A549 (cell line): ENCODE results near the gene ABCB6. TPM values are rescaled to one million over a fixed set of nuclear protein-coding genes. Genes with fewer than 3 reads are reported as not detected.

ENCODE experiments used
- ATAC-seq, 2 experiments: fragments of 200-7000 bp in 1 of 2; fragments of >200 bp in 1 of 2; cut with Nextera tagmentation in 1 of 2; cut with Tn5 transposase in 1 of 2; 3 replicates each; pipeline versions ENCODE4 v1.8.0 to v1.9.1; 2018 to 2020; ENCODE audit warnings: mild to moderate bottlenecking in 1 of 2, moderate library complexity in 1 of 2
- CTCF ChIA-PET: fragments of 300-600 bp; sonication (Branson Sonifier 250); formaldehyde crosslinking; extraction: SDS; loops from one replicate; lab custom pipeline; 2021; ENCODE audit warnings: antibody characterized with exemption, inconsistent platforms; lab: Yijun Ruan, JAX
- POLR2A ChIA-PET: fragments of 350-600 bp; formaldehyde crosslinking; extraction: SDS; loops from one replicate; lab custom pipeline; 2021; ENCODE audit warnings: antibody characterized with exemption, inconsistent platforms; lab: Yijun Ruan, JAX
- DNase-seq, 2 experiments: peaks; one replicate each; pipeline versions ENCODE4 v3.0.0 to v3.0.0-alpha.2; 2011 to 2016; ENCODE audit warnings: low read depth in 1 of 2, low spot score in 1 of 2
- FAIRE-seq: peaks from 2 replicates; lab custom pipeline; 2011; peaks lifted over from hg19 to GRCh38; lab: Jason Lieb, UNC
- H3K27ac ChIP-seq, 2 experiments: fragments of >200 bp; sonication (Bioruptor Twin); formaldehyde crosslinking; 3 replicates each; pipeline ENCODE4 v1.5.1; 2016 to 2017
- H3K4me1 ChIP-seq: fragments of >200 bp; sonication (Bioruptor Twin); formaldehyde crosslinking; 3 replicates; pipeline ENCODE4 v1.6.1; 2016
- H3K4me2 ChIP-seq: fragments of >200 bp; sonication (Bioruptor Twin); formaldehyde crosslinking; 3 replicates; pipeline ENCODE4 v1.6.1; 2016
- H3K4me3 ChIP-seq: fragments of >200 bp; sonication (Bioruptor Twin); formaldehyde crosslinking; 3 replicates; pipeline ENCODE4 v1.5.1; 2016
- H3K9me3 ChIP-seq: fragments of >200 bp; sonication (Bioruptor Twin); formaldehyde crosslinking; 3 replicates; pipeline ENCODE4 v1.6.1; 2016
- CBX2 ChIP-seq: fragments of 200-600 bp; sonication (generic); IDR thresholded peaks from 2 replicates; pipeline ENCODE4 v1.6.1; 2016; ENCODE audit warnings: low read depth, mild to moderate bottlenecking, borderline replicate concordance
- CBX8 ChIP-seq: fragments of 200-600 bp; sonication (generic); IDR thresholded peaks from 2 replicates; pipeline ENCODE4 v1.6.1; 2016
- CEBPB ChIP-seq, 2 experiments: fragments of >200 bp in 1 of 2; sonication (Bioruptor Twin) in 1 of 2; formaldehyde crosslinking in 1 of 2; IDR thresholded peaks; 2 replicates each; pipeline ENCODE4 v1.6.1; 2012 to 2016
- CHD4 ChIP-seq: fragments of 200-600 bp; sonication (generic); IDR thresholded peaks from 2 replicates; pipeline ENCODE4 v1.6.1; 2016; ENCODE audit warnings: antibody characterized with exemption, mild to moderate bottlenecking, borderline replicate concordance
- EHMT2 ChIP-seq: fragments of 200-600 bp; sonication (generic); IDR thresholded peaks from 2 replicates; pipeline ENCODE4 v1.6.1; 2016; ENCODE audit warnings: antibody characterized with exemption, low read depth, mild to moderate bottlenecking, moderate library complexity
- EP300 ChIP-seq, 2 experiments: fragments of >200 bp; sonication (Bioruptor Twin); formaldehyde crosslinking; IDR thresholded peaks; 2 replicates in 1 of 2; 3 replicates in 1 of 2; pipeline ENCODE4 v1.6.1; 2016 to 2017
- ESRRA ChIP-seq: fragments of 150-350 bp; IDR thresholded peaks from 2 replicates; pipeline ENCODE4 v1.6.1; 2014; ENCODE audit warnings: mild to moderate bottlenecking, low read length, borderline replicate concordance
- FOSB ChIP-seq: fragments of 250-450 bp; sonication (Bioruptor Pico); IDR thresholded peaks from 2 replicates; pipeline ENCODE4 v1.5.0; 2020; ENCODE audit warnings: mild to moderate bottlenecking, moderate library complexity
- FOXS1 ChIP-seq: fragments of 250-450 bp; sonication (Bioruptor Pico); IDR thresholded peaks from 2 replicates; pipeline ENCODE4 v1.5.0; 2020; ENCODE audit warnings: mild to moderate bottlenecking, moderate library complexity
- HDAC2 ChIP-seq: fragments of 200-600 bp; sonication (generic); IDR thresholded peaks from 2 replicates; pipeline ENCODE4 v1.6.1; 2016
- JUN ChIP-seq, 2 experiments: fragments of >200 bp; sonication (Bioruptor Twin); formaldehyde crosslinking; IDR thresholded peaks; 2 replicates in 1 of 2; 3 replicates in 1 of 2; pipeline ENCODE4 v1.6.1; 2016 to 2017
- KDM5A ChIP-seq: fragments of 200-600 bp; sonication (generic); IDR thresholded peaks from 2 replicates; pipeline ENCODE4 v1.6.1; 2016; ENCODE audit warnings: antibody characterized with exemption, mild to moderate bottlenecking
- MAFK ChIP-seq: fragments of 450-650 bp; IDR thresholded peaks from 2 replicates; pipeline ENCODE4 v1.6.1; 2014; ENCODE audit not compliant: partially characterized antibody
- MAZ ChIP-seq: fragments of 150-350 bp; IDR thresholded peaks from 2 replicates; pipeline ENCODE4 v1.6.1; 2014; ENCODE audit warnings: antibody characterized with exemption, low read depth, low read length, borderline replicate concordance
- NR3C1 ChIP-seq: fragments of >200 bp; sonication (Bioruptor Twin); formaldehyde crosslinking; IDR thresholded peaks from 3 replicates; pipeline ENCODE4 v1.6.1; 2017
- PHF8 ChIP-seq: fragments of 200-600 bp; sonication (generic); IDR thresholded peaks from 2 replicates; pipeline ENCODE4 v1.6.1; 2016; ENCODE audit warnings: low read depth, mild to moderate bottlenecking, antibody characterized with exemption, moderate library complexity, borderline replicate concordance
- POLR2A ChIP-seq: IDR thresholded peaks from 2 replicates; pipeline ENCODE4 v1.6.1; 2012; ENCODE audit warnings: mild to moderate bottlenecking, low read length
- POLR2AphosphoS2 ChIP-seq: conservative IDR thresholded peaks from 2 replicates; pipeline ENCODE4 v1.6.1; 2012; ENCODE audit warnings: low read length, improper control_type of control experiment, inconsistent platforms
- RAD21 ChIP-seq, 2 experiments: fragments of >200 bp in 1 of 2; sonication (Bioruptor Twin) in 1 of 2; formaldehyde crosslinking in 1 of 2; IDR thresholded peaks in 1 of 2; conservative IDR thresholded peaks in 1 of 2; 2 replicates in 1 of 2; 3 replicates in 1 of 2; pipeline ENCODE4 v1.6.1; 2012 to 2018; ENCODE audit warnings: inconsistent platforms in 1 of 2
- RARB ChIP-seq: fragments of 250-450 bp; sonication (Bioruptor Pico); IDR thresholded peaks from 2 replicates; pipeline ENCODE4 v1.8.0; 2021; ENCODE audit warnings: mild to moderate bottlenecking, moderate library complexity
- RCOR1 ChIP-seq: fragments of 150-350 bp; IDR thresholded peaks from 2 replicates; pipeline ENCODE4 v1.6.1; 2014; ENCODE audit warnings: antibody characterized with exemption, low read length, low read depth
- RFX5 ChIP-seq: fragments of 450-650 bp; IDR thresholded peaks from 2 replicates; pipeline ENCODE4 v1.7.1; 2014; ENCODE audit warnings: antibody characterized with exemption, mild to moderate bottlenecking, moderate library complexity
- SMC3 ChIP-seq: fragments of >200 bp; sonication (Bioruptor Twin); formaldehyde crosslinking; IDR thresholded peaks from 3 replicates; pipeline ENCODE4 v1.6.1; 2018; ENCODE audit warnings: inconsistent platforms
- TFCP2L1 ChIP-seq: fragments of 250-450 bp; sonication (Bioruptor Pico); IDR thresholded peaks from 2 replicates; pipeline ENCODE4 v1.5.0; 2021; ENCODE audit warnings: mild to moderate bottlenecking
- ZSCAN20 ChIP-seq: fragments of 250-450 bp; sonication (Bioruptor Pico); IDR thresholded peaks from 2 replicates; pipeline ENCODE4 v1.8.0; 2022; ENCODE audit warnings: mild to moderate bottlenecking, moderate library complexity
- WGBS: methylation state at CpG from one replicate; pipeline ENCODE4 v1.1.6; 2017; ENCODE audit errors: missing lambda C conversion rate; 5-methylcytosine and 5-hydroxymethylcytosine counted together
- polyA plus RNA-seq, 4 experiments: library from polyadenylated mRNA; depleted of rRNA in 3 of 4; stranded (reverse); fragments of >200 nt; fragmentation: RNase III in 1 of 4; extraction: RNeasy Plus Mini Kit Qiagen cat#74134 plus additional on column Dnase treatment in 1 of 4; gene quantifications; 2 replicates in 3 of 4; 3 replicates in 1 of 4; pipeline ENCODE4 v1.2.3, GENCODE V29; 2011 to 2017
- TF ChIP-seq, protein P1 (sequence below): fragments of >200 bp; sonication (Bioruptor Twin); formaldehyde crosslinking; IDR thresholded peaks from 3 replicates; pipeline ENCODE4 v1.5.1; 2016
- TF ChIP-seq, protein P2 (sequence below): fragments of 150-350 bp; IDR thresholded peaks from 2 replicates; pipeline ENCODE4 v1.6.1; 2014; ENCODE audit warnings: low read depth, mild to moderate bottlenecking, low read length
- TF ChIP-seq, protein P3 (sequence below): IDR thresholded peaks from 2 replicates; pipeline ENCODE4 v1.6.1; 2012; ENCODE audit warnings: low read depth, borderline replicate concordance
- TF ChIP-seq, protein P4 (sequence below): fragments of 250-450 bp; sonication (Bioruptor Pico); IDR thresholded peaks from 2 replicates; pipeline ENCODE4 v1.5.0; 2021; ENCODE audit warnings: mild to moderate bottlenecking, moderate library complexity, borderline replicate concordance
- TF ChIP-seq, protein P5 (sequence below): fragments of 450-650 bp; IDR thresholded peaks from 2 replicates; pipeline ENCODE4 v1.6.1; 2014; ENCODE audit warnings: antibody characterized with exemption
- TF ChIP-seq, protein P6 (sequence below): IDR thresholded peaks from 2 replicates; pipeline ENCODE4 v1.6.1; 2012

Gene ABCB6
- polyA plus RNA-seq, 2 of the 4 experiments (the other 2 are of a cell fraction), result 51.3 to 62.5 TPM

DNA sequence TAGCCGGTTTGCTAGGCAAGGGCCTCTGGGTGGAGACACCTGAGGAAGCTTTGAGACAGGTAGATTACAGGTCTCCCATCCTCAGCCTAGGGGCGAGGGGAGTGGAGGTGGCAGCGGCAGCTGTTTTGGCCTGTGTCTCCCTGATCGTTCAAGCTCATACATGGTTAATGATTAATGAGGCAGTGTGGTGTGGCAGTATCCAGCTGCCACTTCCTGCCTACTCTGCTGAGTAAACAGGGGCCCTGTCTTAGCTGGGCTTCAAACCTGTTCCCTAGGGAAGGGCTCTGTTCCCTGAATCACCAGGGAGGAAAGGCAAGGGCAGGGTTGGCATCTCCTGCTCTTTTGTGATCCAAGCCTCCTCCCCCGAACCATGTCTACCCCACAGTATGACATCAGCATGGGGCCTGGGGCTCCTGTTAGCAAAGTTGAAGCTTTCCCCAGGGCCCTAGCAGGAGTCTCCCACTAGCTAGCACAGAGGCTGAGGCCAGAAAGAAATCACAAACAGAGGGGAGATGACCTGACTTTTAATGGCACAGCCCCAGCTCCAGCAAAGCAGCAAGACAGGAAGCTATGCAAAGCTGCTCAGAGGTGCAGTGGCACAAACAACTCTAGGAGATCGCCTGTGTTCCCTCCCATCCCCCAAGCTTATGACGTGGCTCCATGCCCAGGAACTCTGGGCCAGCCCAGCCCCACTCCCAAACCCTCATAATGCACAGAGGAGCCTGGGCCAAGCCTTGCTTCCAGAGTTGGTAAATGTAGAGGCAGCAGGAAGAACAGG, 30.6 kb upstream of the ABCB6 start (continued):
- TF ChIP-seq HDAC2 (no peak), RCOR1 (no peak), MAZ (no peak), RFX5 (no peak), POLR2AphosphoS2 (peak; percentile 93), EP300 (IDR thresholded peaks at IDR 0.05) (peak in 1 of 2 experiments; percentile 43; a peak in 1 of 5 replicates), RARB (CRISPR knock-in tag) (peak; percentile 21; the same call in 1 of the 2 replicates), JUN (IDR thresholded peaks at IDR 0.05) (peak in 1 of 2 experiments; percentile 78), ZSCAN20 (CRISPR knock-in tag) (no peak), MAFK (peak; percentile 35), POLR2A (no peak), CBX2 (no peak), PHF8 (no peak)
- TF ChIP-seq, protein P1, sequence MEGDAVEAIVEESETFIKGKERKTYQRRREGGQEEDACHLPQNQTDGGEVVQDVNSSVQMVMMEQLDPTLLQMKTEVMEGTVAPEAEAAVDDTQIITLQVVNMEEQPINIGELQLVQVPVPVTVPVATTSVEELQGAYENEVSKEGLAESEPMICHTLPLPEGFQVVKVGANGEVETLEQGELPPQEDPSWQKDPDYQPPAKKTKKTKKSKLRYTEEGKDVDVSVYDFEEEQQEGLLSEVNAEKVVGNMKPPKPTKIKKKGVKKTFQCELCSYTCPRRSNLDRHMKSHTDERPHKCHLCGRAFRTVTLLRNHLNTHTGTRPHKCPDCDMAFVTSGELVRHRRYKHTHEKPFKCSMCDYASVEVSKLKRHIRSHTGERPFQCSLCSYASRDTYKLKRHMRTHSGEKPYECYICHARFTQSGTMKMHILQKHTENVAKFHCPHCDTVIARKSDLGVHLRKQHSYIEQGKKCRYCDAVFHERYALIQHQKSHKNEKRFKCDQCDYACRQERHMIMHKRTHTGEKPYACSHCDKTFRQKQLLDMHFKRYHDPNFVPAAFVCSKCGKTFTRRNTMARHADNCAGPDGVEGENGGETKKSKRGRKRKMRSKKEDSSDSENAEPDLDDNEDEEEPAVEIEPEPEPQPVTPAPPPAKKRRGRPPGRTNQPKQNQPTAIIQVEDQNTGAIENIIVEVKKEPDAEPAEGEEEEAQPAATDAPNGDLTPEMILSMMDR, result no peak
- TF ChIP-seq, protein P2, sequence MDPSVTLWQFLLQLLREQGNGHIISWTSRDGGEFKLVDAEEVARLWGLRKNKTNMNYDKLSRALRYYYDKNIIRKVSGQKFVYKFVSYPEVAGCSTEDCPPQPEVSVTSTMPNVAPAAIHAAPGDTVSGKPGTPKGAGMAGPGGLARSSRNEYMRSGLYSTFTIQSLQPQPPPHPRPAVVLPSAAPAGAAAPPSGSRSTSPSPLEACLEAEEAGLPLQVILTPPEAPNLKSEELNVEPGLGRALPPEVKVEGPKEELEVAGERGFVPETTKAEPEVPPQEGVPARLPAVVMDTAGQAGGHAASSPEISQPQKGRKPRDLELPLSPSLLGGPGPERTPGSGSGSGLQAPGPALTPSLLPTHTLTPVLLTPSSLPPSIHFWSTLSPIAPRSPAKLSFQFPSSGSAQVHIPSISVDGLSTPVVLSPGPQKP, result no peak
- TF ChIP-seq, protein P3, sequence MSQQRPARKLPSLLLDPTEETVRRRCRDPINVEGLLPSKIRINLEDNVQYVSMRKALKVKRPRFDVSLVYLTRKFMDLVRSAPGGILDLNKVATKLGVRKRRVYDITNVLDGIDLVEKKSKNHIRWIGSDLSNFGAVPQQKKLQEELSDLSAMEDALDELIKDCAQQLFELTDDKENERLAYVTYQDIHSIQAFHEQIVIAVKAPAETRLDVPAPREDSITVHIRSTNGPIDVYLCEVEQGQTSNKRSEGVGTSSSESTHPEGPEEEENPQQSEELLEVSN, result no peak

DNA sequence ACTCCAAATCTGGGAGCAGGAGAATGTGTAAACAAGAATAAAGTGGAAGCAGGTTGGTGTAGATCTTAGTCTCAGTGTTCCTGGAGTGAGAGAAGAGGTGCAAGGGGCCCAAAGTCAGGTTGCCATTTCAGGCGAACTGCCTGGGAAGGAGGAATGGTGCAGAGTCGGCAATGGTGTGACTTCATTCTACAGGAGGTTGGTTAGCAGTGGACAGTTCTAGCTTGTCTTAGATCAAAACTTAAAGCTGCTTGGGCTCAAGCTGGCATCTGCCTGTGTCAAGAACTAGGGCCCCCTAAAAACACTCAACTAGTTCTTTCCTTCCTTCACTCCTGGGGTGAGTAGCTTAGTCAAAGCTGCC, 30.1 kb upstream of the ABCB6 start:
- Histone ChIP-seq H3K4me3 (peak overlapping the region; percentile 27; the same call in 2 of the 3 replicates), H3K4me2 (peak overlapping the region; percentile 96), H3K9me3 (no peaks in the 10 kb centered on the region), H3K4me1 (peaks cover 70% of the 10 kb centered on the region), H3K27ac (peak overlapping the region; percentile 90)
- DNase-seq (no peak), ATAC-seq (no peak), FAIRE-seq (no peak)
- ChIA-PET CTCF (interaction anchor here (0.7 to 12.6 kb wide), 10 partner anchors 9 to 78 kb away, joined by 3 to 241 read pairs (median 4); partner anchors contain the start of genes CNPPD1 and DNAJB2), POLR2A (interaction anchor here (0.9 to 3.1 kb wide), 8 partner anchors 9 to 78 kb away, joined by 3 to 34 read pairs (median 14); partner anchors contain the start of genes ABCB6, ANKZF1, ATG9A and DNAJB2)
- WGBS, result 53% methylated on average over 2 of the region's 2 CpGs
- TF ChIP-seq RAD21 (conservative IDR thresholded peaks at IDR 0.05 in 1 of 2, IDR thresholded peaks at IDR 0.05 in 1 of 2) (no peak), FOXS1 (no peak), ESRRA (no peak), MAZ (no peak), CEBPB (IDR thresholded peaks at IDR 0.05) (no peak), NR3C1 (no peak), EHMT2 (no peak), FOSB (CRISPR knock-in tag) (no peak), CBX8 (no peak), MAFK (no peak), KDM5A (no peak), CHD4 (no peak), POLR2A (no peak), SMC3 (no peak), TFCP2L1 (CRISPR knock-in tag) (no peak)
- TF ChIP-seq, protein P4, sequence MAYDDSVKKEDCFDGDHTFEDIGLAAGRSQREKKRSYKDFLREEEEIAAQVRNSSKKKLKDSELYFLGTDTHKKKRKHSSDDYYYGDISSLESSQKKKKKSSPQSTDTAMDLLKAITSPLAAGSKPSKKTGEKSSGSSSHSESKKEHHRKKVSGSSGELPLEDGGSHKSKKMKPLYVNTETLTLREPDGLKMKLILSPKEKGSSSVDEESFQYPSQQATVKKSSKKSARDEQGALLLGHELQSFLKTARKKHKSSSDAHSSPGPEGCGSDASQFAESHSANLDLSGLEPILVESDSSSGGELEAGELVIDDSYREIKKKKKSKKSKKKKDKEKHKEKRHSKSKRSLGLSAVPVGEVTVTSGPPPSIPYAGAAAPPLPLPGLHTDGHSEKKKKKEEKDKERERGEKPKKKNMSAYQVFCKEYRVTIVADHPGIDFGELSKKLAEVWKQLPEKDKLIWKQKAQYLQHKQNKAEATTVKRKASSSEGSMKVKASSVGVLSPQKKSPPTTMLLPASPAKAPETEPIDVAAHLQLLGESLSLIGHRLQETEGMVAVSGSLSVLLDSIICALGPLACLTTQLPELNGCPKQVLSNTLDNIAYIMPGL (CRISPR knock-in tag), result no peak
- TF ChIP-seq, protein P2, result no peak
- TF ChIP-seq, protein P5, sequence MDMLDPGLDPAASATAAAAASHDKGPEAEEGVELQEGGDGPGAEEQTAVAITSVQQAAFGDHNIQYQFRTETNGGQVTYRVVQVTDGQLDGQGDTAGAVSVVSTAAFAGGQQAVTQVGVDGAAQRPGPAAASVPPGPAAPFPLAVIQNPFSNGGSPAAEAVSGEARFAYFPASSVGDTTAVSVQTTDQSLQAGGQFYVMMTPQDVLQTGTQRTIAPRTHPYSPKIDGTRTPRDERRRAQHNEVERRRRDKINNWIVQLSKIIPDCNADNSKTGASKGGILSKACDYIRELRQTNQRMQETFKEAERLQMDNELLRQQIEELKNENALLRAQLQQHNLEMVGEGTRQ, result no peak
- TF ChIP-seq, protein P6, sequence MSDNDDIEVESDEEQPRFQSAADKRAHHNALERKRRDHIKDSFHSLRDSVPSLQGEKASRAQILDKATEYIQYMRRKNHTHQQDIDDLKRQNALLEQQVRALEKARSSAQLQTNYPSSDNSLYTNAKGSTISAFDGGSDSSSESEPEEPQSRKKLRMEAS, result no peak
